Activated naive CD4-positive, alpha-beta T cell treated with anti-CD3 and anti-CD28 coated beads, Interleukin-2, amount 10 ng/mL, durations not matched to agents 7 days and 5 days (primary cell): ENCODE results near the gene RGMA.
"Not testable (repeated sequence)": the region's sequence is repeated elsewhere in the genome, so short reads cannot be mapped to it uniquely, and the experiment has no call there.

Experiments used
- CTCF ChIA-PET: fragments of 350-600 bp; sonication (Branson Sonifier 250); formaldehyde crosslinking; loops from one replicate; lab custom pipeline; 2021; ENCODE audit warnings: antibody characterized with exemption; lab: Charles Lee
- DNase-seq: peaks from one replicate; pipeline ENCODE4 v3.0.0-alpha.2; 2020
- H3K27ac Mint-ChIP-seq: one replicate; pipeline ENCODE4 v1.8.0; 2021; ENCODE audit warnings: mild to moderate bottlenecking, moderate library complexity, mixed read lengths
- H3K27me3 Mint-ChIP-seq: one replicate; pipeline ENCODE4 v1.8.0; 2021; ENCODE audit warnings: mild to moderate bottlenecking, mixed read lengths
- H3K36me3 Mint-ChIP-seq: one replicate; pipeline ENCODE4 v1.8.0; 2021; ENCODE audit warnings: mixed read lengths
- H3K4me1 Mint-ChIP-seq: one replicate; pipeline ENCODE4 v1.8.0; 2021; ENCODE audit warnings: mixed read lengths
- H3K4me3 Mint-ChIP-seq: one replicate; pipeline ENCODE4 v1.8.0; 2021; ENCODE audit warnings: mild to moderate bottlenecking, moderate library complexity, mixed read lengths
- H3K9me3 Mint-ChIP-seq: one replicate; pipeline ENCODE4 v1.8.0; 2021; ENCODE audit warnings: mixed read lengths

RGMA gene

GRCh38 chr15:93035092-93035915 lies 53.7 kb downstream of the RGMA start:
- CTCF ChIA-PET = interaction anchor here (0.8 to 4.1 kb wide), 5 partner anchors 41 to 1085 kb away, joined by 3 to 24 read pairs (median 3); no protein-coding TSS in a partner anchor
- Mint-ChIP-seq H3K9me3 (no peaks in the 10 kb centered on the region), H3K27ac (no peak overlapping the region), H3K4me1 (peaks cover 5% of the 10 kb centered on the region), H3K4me3 (no peak overlapping the region), H3K27me3 (peaks cover 3% of the 10 kb centered on the region), H3K36me3 (no peaks in the 10 kb centered on the region)
- peak; percentile 10 for DNase-seq

GRCh38 chr15:93034512-93034911 lies 54.5 kb downstream of the RGMA start:
- Mint-ChIP-seq H3K4me1 (peaks cover 9% of the 10 kb centered on the region), H3K27me3 (peaks cover 3% of the 10 kb centered on the region), H3K27ac (no peak overlapping the region), H3K36me3 (no peaks in the 10 kb centered on the region), H3K4me3 (no peak overlapping the region), H3K9me3 (no peaks in the 10 kb centered on the region)
- no peak for DNase-seq
- CTCF ChIA-PET = interaction anchor here (0.8 to 4.1 kb wide), 4 partner anchors 237 to 1086 kb away, joined by 3 to 24 read pairs (median 7); no protein-coding TSS in a partner anchor

- peaks cover 1% of the 10 kb centered on the region for H3K36me3 Mint-ChIP-seq
- no peaks in the 10 kb centered on the region for H3K9me3 Mint-ChIP-seq
- no peak overlapping the region for H3K4me3 Mint-ChIP-seq
- H3K27ac Mint-ChIP-seq = no peak overlapping the region
- DNase-seq = peak; percentile 16
- CTCF ChIA-PET = interaction anchor here (1.4 to 6.5 kb wide), 2 partner anchors 16 to 1086 kb away, joined by 3 to 51 read pairs; no protein-coding TSS in a partner anchor
- peaks cover 12% of the 10 kb centered on the region for H3K4me1 Mint-ChIP-seq
- H3K27me3 Mint-ChIP-seq = peaks cover 3% of the 10 kb centered on the region
Measured at GRCh38 chr15:93033434-93034045, 55.5 kb downstream of the RGMA start.

- H3K4me3 Mint-ChIP-seq, H3K27me3 Mint-ChIP-seq, DNase-seq, H3K9me3 Mint-ChIP-seq, H3K36me3 Mint-ChIP-seq, H3K27ac Mint-ChIP-seq: not testable (repeated sequence)
- CTCF ChIA-PET = interaction anchor here (1.4 to 6.5 kb wide), 3 partner anchors 15 to 1087 kb away, joined by 3 to 51 read pairs (median 3); no protein-coding TSS in a partner anchor
- H3K4me1 Mint-ChIP-seq = peaks cover 12% of the 10 kb centered on the region
Measured at GRCh38 chr15:93032515-93033206, 56.4 kb downstream of the RGMA start.

- H3K36me3 Mint-ChIP-seq, DNase-seq, H3K27me3 Mint-ChIP-seq, H3K4me3 Mint-ChIP-seq, H3K9me3 Mint-ChIP-seq, H3K27ac Mint-ChIP-seq: not testable (repeated sequence)
- CTCF ChIA-PET = interaction anchor here (1.4 to 6.5 kb wide), 7 partner anchors 11 to 1088 kb away, joined by 3 to 51 read pairs (median 4); no protein-coding TSS in a partner anchor
- H3K4me1 Mint-ChIP-seq = peaks cover 12% of the 10 kb centered on the region
Measured at GRCh38 chr15:93031557-93032384, 57.2 kb downstream of the RGMA start.

GRCh38 chr15:93031103-93031464 lies 57.9 kb downstream of the RGMA start:
- no peaks in the 10 kb centered on the region for H3K9me3 Mint-ChIP-seq
- no peak overlapping the region for H3K4me3 Mint-ChIP-seq
- peaks cover 7% of the 10 kb centered on the region for H3K36me3 Mint-ChIP-seq
- H3K27ac Mint-ChIP-seq = no peak overlapping the region
- peaks cover 3% of the 10 kb centered on the region for H3K27me3 Mint-ChIP-seq
- no peak for DNase-seq
- CTCF ChIA-PET = interaction anchor here (1.0 to 6.5 kb wide), 9 partner anchors 11 to 1089 kb away, joined by 3 to 51 read pairs (median 6); no protein-coding TSS in a partner anchor
- H3K4me1 Mint-ChIP-seq = peaks cover 13% of the 10 kb centered on the region

- Mint-ChIP-seq H3K36me3 (peaks cover 12% of the 10 kb centered on the region), H3K27me3 (peaks cover 3% of the 10 kb centered on the region), H3K4me3 (no peak overlapping the region), H3K9me3 (no peaks in the 10 kb centered on the region), H3K27ac (peak overlapping the region; percentile 49), H3K4me1 (peaks cover 16% of the 10 kb centered on the region)
- CTCF ChIA-PET = interaction anchor here (0.6 to 6.5 kb wide), 25 partner anchors 10 to 1133 kb away, joined by 3 to 51 read pairs (median 3); no protein-coding TSS in a partner anchor
- DNase-seq = peak; percentile 78
Measured at GRCh38 chr15:93030430-93031102, 58.4 kb downstream of the RGMA start.

- H3K36me3 Mint-ChIP-seq = peaks cover 18% of the 10 kb centered on the region
- H3K9me3 Mint-ChIP-seq = no peaks in the 10 kb centered on the region
- peaks cover 3% of the 10 kb centered on the region for H3K27me3 Mint-ChIP-seq
- CTCF ChIA-PET = interaction anchor here (0.6 to 6.5 kb wide), 26 partner anchors 9 to 1134 kb away, joined by 3 to 51 read pairs (median 3); no protein-coding TSS in a partner anchor
- H3K4me3 Mint-ChIP-seq = no peak overlapping the region
- H3K4me1 Mint-ChIP-seq = peaks cover 22% of the 10 kb centered on the region
- no peak for DNase-seq
- H3K27ac Mint-ChIP-seq = peak overlapping the region; percentile 49
Measured at GRCh38 chr15:93029836-93030429, 59.1 kb downstream of the RGMA start.

- no peak for DNase-seq
- no peak overlapping the region for H3K27ac Mint-ChIP-seq
- no peaks in the 10 kb centered on the region for H3K9me3 Mint-ChIP-seq
- peaks cover 24% of the 10 kb centered on the region for H3K36me3 Mint-ChIP-seq
- CTCF ChIA-PET = interaction anchor here (1.0 to 6.5 kb wide), 11 partner anchors 8 to 1090 kb away, joined by 3 to 51 read pairs (median 6); no protein-coding TSS in a partner anchor
- H3K4me1 Mint-ChIP-seq = peaks cover 28% of the 10 kb centered on the region
- no peak overlapping the region for H3K4me3 Mint-ChIP-seq
- H3K27me3 Mint-ChIP-seq = peaks cover 3% of the 10 kb centered on the region
Measured at GRCh38 chr15:93029214-93029835, 59.7 kb downstream of the RGMA start.

- no peak for DNase-seq
- peaks cover 3% of the 10 kb centered on the region for H3K27me3 Mint-ChIP-seq
- H3K36me3 Mint-ChIP-seq = peaks cover 30% of the 10 kb centered on the region
- no peak overlapping the region for H3K4me3 Mint-ChIP-seq
- peaks cover 33% of the 10 kb centered on the region for H3K4me1 Mint-ChIP-seq
- CTCF ChIA-PET = interaction anchor here (0.8 to 6.5 kb wide), 6 partner anchors 9 to 1091 kb away, joined by 3 to 51 read pairs (median 6); no protein-coding TSS in a partner anchor
- no peaks in the 10 kb centered on the region for H3K9me3 Mint-ChIP-seq
- H3K27ac Mint-ChIP-seq = peak overlapping the region; percentile 56
Measured at GRCh38 chr15:93028632-93029213, 60.3 kb downstream of the RGMA start.

- no peak overlapping the region for H3K4me3 Mint-ChIP-seq
- H3K9me3 Mint-ChIP-seq = no peaks in the 10 kb centered on the region
- CTCF ChIA-PET = interaction anchor here (0.8 to 6.5 kb wide), 5 partner anchors 9 to 1092 kb away, joined by 3 to 51 read pairs (median 6); no protein-coding TSS in a partner anchor
- peak overlapping the region; percentile 56 for H3K27ac Mint-ChIP-seq
- H3K27me3 Mint-ChIP-seq = peaks cover 3% of the 10 kb centered on the region
- H3K4me1 Mint-ChIP-seq = peaks cover 39% of the 10 kb centered on the region
- peaks cover 36% of the 10 kb centered on the region for H3K36me3 Mint-ChIP-seq
- DNase-seq = no peak
Measured at GRCh38 chr15:93028111-93028631, 60.8 kb downstream of the RGMA start.
